Colonic mucosa (tissue), 4 donors: Measurements from ENCODE around the gene DUSP9. TPM values are rescaled to one million over a fixed set of nuclear protein-coding genes. Genes with fewer than 3 reads are reported as not detected.

Experiments
- DNase-seq: peaks from one replicate; pipeline ENCODE4 v3.0.0-alpha.2; 2020
- H3K27ac ChIP-seq: fragments of 200-600 bp; one replicate; pipeline ENCODE4 v1.8.0; 2021
- H3K27me3 ChIP-seq: fragments of 200-600 bp; one replicate; pipeline ENCODE4 v1.8.0; 2021
- H3K36me3 ChIP-seq: fragments of 200-600 bp; one replicate; pipeline ENCODE4 v1.8.0; 2021
- H3K4me1 ChIP-seq: fragments of 200-600 bp; one replicate; pipeline ENCODE4 v1.8.0; 2021; ENCODE audit warnings: mild to moderate bottlenecking
- H3K4me3 ChIP-seq: fragments of 200-600 bp; one replicate; pipeline ENCODE4 v1.8.0; 2021
- H3K9ac ChIP-seq, 2 donors: one replicate each; pipeline ENCODE4 v1.7.0; 2013; ENCODE audit warnings: control low read depth in 2 of 2, low read depth in 2 of 2, low read length in 2 of 2
- H3K9me3 ChIP-seq: fragments of 200-600 bp; one replicate; pipeline ENCODE4 v1.8.0; 2021
- CTCF ChIP-seq: fragments of 200-600 bp; IDR thresholded peaks from one replicate; pipeline ENCODE4 v1.8.0; 2022; ENCODE audit warnings: antibody characterized with exemption, mild to moderate bottlenecking
- intact Hi-C: fragments of 100-400 bp; cut with DNase I; formaldehyde crosslinking; loops from one replicate; pipeline ENCODE4 v1.14.1; 2022
- total RNA-seq, 2 donors: library from RNA; stranded (reverse); fragmentation: NEBNext Ultra II Directional in 1 of 2; extraction: Animal tissue kit (Norgen Biotek cat#: 25700) in 1 of 2; gene quantifications; one replicate each; pipeline ENCODE4 v1.2.1, GENCODE V29; 2021
- donor health status: healthy.
- donor health status: DM: no; HTN: no; CAD: no.
- donor health status: DM: no; HTN: no; CAD: no.

Gene DUSP9
- total RNA-seq, 2 donors from 2014 or later: 0.49 TPM; not detected in 1

GRCh38 chrX:153608806-153609205 is 38.2 kb upstream of the DUSP9 start:
- H3K9ac ChIP-seq: no peak overlapping the region
- DNase-seq: no peak
- no peaks in the 10 kb centered on the region for H3K9me3 ChIP-seq
- intact Hi-C loops: no loop called here
- no peaks in the 10 kb centered on the region for H3K4me1 ChIP-seq
- H3K27ac ChIP-seq: no peak overlapping the region
- no peak overlapping the region for H3K4me3 ChIP-seq
- H3K27me3 ChIP-seq: no peaks in the 10 kb centered on the region
- H3K36me3 ChIP-seq: no peaks in the 10 kb centered on the region
- no peak for TF ChIP-seq CTCF

GRCh38 chrX:153609917-153610835 is 36.8 kb upstream of the DUSP9 start:
- Histone ChIP-seq H3K4me1 (no peaks in the 10 kb centered on the region), H3K27ac (no peak overlapping the region), H3K36me3 (no peaks in the 10 kb centered on the region), H3K9ac (no peak overlapping the region), H3K4me3 (peak overlapping the region; percentile 26), H3K9me3 (no peaks in the 10 kb centered on the region), H3K27me3 (no peaks in the 10 kb centered on the region)
- DNase-seq: peak; percentile 68
- peak; percentile 50 for TF ChIP-seq CTCF
- intact Hi-C loops: no loop called here

GRCh38 chrX:153610836-153611213 is 36.2 kb upstream of the DUSP9 start:
- no peaks in the 10 kb centered on the region for H3K27me3 ChIP-seq
- H3K36me3 ChIP-seq: no peaks in the 10 kb centered on the region
- H3K4me1 ChIP-seq: no peaks in the 10 kb centered on the region
- no peak overlapping the region for H3K9ac ChIP-seq
- intact Hi-C loops: no loop called here
- H3K4me3 ChIP-seq: no peak overlapping the region
- TF ChIP-seq CTCF: no peak
- no peak for DNase-seq
- H3K9me3 ChIP-seq: no peaks in the 10 kb centered on the region
- no peak overlapping the region for H3K27ac ChIP-seq

- intact Hi-C loops: no loop called here
- H3K27ac ChIP-seq: no peak overlapping the region
- H3K36me3 ChIP-seq: no peaks in the 10 kb centered on the region
- no peaks in the 10 kb centered on the region for H3K27me3 ChIP-seq
- no peaks in the 10 kb centered on the region for H3K9me3 ChIP-seq
- no peak overlapping the region for H3K9ac ChIP-seq
- no peaks in the 10 kb centered on the region for H3K4me1 ChIP-seq
- no peak overlapping the region for H3K4me3 ChIP-seq
- no peak for TF ChIP-seq CTCF
- DNase-seq: no peak
Observed at GRCh38 chrX:153611298-153612095, 35.5 kb upstream of the DUSP9 start.

DNA sequence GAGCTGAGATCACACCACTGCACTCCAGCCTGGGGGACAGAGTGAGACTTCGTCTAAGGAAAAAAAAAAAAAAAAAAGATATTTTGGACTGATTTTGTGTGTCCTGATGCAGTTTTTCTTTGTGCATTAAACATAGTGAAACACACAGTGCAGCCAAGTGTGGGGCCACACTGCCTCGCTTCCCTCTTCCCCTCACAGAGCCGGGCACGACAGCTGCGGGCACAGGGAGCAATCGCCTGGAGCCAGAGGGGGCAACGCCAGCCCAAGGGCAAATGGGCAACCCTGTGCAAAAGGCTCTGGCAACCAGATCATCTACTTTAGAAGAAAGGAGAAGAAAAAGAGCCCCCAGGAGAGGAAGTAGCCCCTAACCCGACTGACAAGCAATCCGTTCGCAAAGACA is 34.6 kb upstream of the DUSP9 start:
- no peaks in the 10 kb centered on the region for H3K9me3 ChIP-seq
- no peaks in the 10 kb centered on the region for H3K4me1 ChIP-seq
- H3K27me3 ChIP-seq: no peaks in the 10 kb centered on the region
- intact Hi-C loops: no loop called here
- H3K4me3 ChIP-seq: no peak overlapping the region
- no peak for TF ChIP-seq CTCF
- no peaks in the 10 kb centered on the region for H3K36me3 ChIP-seq
- DNase-seq: no peak
- no peak overlapping the region for H3K9ac ChIP-seq
- H3K27ac ChIP-seq: no peak overlapping the region
